Activated T-helper 2 cell treated with anti-CD3 and anti-CD28 coated beads, Interferon-gamma antibody, Interleukin-2, Interleukin-4, amounts not matched to agents 10 μg/mL and 5 μg/mL and 100 μg/mL, durations not matched to agents 14 hours and 24 hours and 36 hours (primary cell): ENCODE measurements around the gene B3GNT3. TPM values are rescaled to one million over a fixed set of nuclear protein-coding genes. Genes with fewer than 3 reads are reported as not detected.
"Not testable (repeated sequence)": the region's sequence is repeated elsewhere in the genome, so short reads cannot be mapped to it uniquely, and the experiment has no call there.

Experiments used
- DNase-seq: peaks from one replicate; pipeline ENCODE4 v3.0.0; 2021; ENCODE audit warnings: low spot score
- H3K27ac Mint-ChIP-seq: one replicate; pipeline ENCODE4 v1.8.0; 2021; ENCODE audit warnings: mixed read lengths
- H3K27me3 Mint-ChIP-seq: one replicate; pipeline ENCODE4 v1.8.0; 2021; ENCODE audit warnings: low read depth, mixed read lengths
- H3K36me3 Mint-ChIP-seq: one replicate; pipeline ENCODE4 v1.8.0; 2021; ENCODE audit warnings: low read depth, mixed read lengths
- H3K4me1 Mint-ChIP-seq: one replicate; pipeline ENCODE4 v1.8.0; 2021; ENCODE audit warnings: low read depth, mixed read lengths
- H3K4me3 Mint-ChIP-seq: one replicate; pipeline ENCODE4 v1.8.0; 2021; ENCODE audit warnings: low read depth, mild to moderate bottlenecking, moderate library complexity, mixed read lengths
- H3K9me3 Mint-ChIP-seq: one replicate; pipeline ENCODE4 v1.8.0; 2021; ENCODE audit warnings: mixed read lengths
- intact Hi-C: fragments of 100-400 bp; cut with micrococcal nuclease; formaldehyde crosslinking; loops from one replicate; pipeline ENCODE4 v1.15.1; 2023
- total RNA-seq: library from RNA; stranded (reverse); gene quantifications from 2 replicates; pipeline ENCODE4 v1.2.3, GENCODE V29; 2022

The B3GNT3 gene
- total RNA-seq, 1 donor from 2014 or later: not detected

- no peak for DNase-seq
- Mint-ChIP-seq H3K27ac (no peak overlapping the region), H3K4me1 (peaks cover 15% of the 10 kb centered on the region), H3K36me3 (no peaks in the 10 kb centered on the region), H3K27me3 (peaks cover 16% of the 10 kb centered on the region), H3K9me3 (no peaks in the 10 kb centered on the region), H3K4me3 (no peak overlapping the region)
- intact Hi-C loops: no loop called here
These were observed 538 bp downstream of the B3GNT3 start for GRCh38 chr19:17795495-17795856.

GRCh38 chr19:17796013-17796837 lies 1.3 kb downstream of the B3GNT3 start:
- Mint-ChIP-seq H3K36me3 (no peaks in the 10 kb centered on the region), H3K27ac (no peak overlapping the region), H3K4me3 (no peak overlapping the region), H3K4me1 (peaks cover 13% of the 10 kb centered on the region), H3K9me3 (no peaks in the 10 kb centered on the region), H3K27me3 (peaks cover 16% of the 10 kb centered on the region)
- DNase-seq: no peak
- intact Hi-C loops: no loop called here

GRCh38 chr19:17796838-17797423 lies 2.0 kb downstream of the B3GNT3 start:
- no peak for DNase-seq
- H3K4me1 Mint-ChIP-seq: peaks cover 7% of the 10 kb centered on the region
- H3K27me3 Mint-ChIP-seq: peaks cover 16% of the 10 kb centered on the region
- no peak overlapping the region for H3K27ac Mint-ChIP-seq
- no peak overlapping the region for H3K4me3 Mint-ChIP-seq
- H3K9me3 Mint-ChIP-seq: no peaks in the 10 kb centered on the region
- H3K36me3 Mint-ChIP-seq: no peaks in the 10 kb centered on the region
- intact Hi-C loops: no loop called here

DNA sequence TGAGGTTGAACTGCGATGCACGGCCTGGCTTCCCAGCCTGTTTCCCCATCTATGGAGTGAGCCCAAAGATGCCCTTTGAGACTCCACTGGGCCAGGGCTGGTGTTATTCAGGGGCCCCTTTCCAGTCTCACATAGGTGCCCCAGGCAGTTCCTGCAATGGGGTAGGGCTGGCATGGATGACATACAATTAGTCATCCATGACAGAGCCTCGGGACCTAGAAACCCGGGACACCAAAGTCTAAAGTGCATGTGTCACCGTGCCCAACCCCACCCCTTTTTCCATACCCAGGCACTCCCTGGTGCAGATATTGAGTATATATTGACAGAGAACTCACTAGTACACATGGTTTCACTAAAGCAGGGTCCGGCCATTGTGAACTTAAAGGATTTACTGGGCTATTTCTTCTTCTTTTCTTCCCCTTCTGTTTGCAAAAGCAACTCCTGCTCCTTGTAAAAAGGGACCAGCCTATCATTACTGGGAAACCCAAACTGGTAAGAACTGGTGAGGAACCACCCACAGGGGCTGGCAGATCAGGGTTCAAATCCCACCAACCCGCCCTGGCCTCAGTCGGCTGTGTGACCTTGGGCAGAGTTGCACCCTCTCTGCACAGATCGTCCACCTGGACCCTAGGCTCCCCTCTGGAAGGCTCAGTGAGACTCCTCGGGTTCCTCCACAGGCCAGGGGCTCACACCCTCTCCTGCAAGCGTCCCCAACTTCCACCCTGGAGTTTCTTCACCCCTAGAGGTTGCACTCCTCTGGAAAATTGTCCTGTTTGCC lies 2.7 kb downstream of the B3GNT3 start:
- no peak for DNase-seq
- Mint-ChIP-seq H3K36me3 (no peaks in the 10 kb centered on the region), H3K27me3 (peaks cover 16% of the 10 kb centered on the region), H3K4me1 (peaks cover 11% of the 10 kb centered on the region), H3K4me3 (no peak overlapping the region), H3K27ac (no peak overlapping the region), H3K9me3 (no peaks in the 10 kb centered on the region)
- intact Hi-C loops: no loop called here

- H3K36me3 Mint-ChIP-seq, intact Hi-C loops, H3K4me3 Mint-ChIP-seq, H3K27ac Mint-ChIP-seq, H3K9me3 Mint-ChIP-seq, DNase-seq: not testable (repeated sequence)
- Mint-ChIP-seq H3K27me3 (peaks cover 19% of the 10 kb centered on the region), H3K4me1 (peaks cover 17% of the 10 kb centered on the region)
These were observed 3.7 kb downstream of the B3GNT3 start for GRCh38 chr19:17798599-17798998.

- H3K27me3 Mint-ChIP-seq: peaks cover 3% of the 10 kb centered on the region
- H3K27ac Mint-ChIP-seq: no peak overlapping the region
- intact Hi-C loops: no loop called here
- no peak for DNase-seq
- no peaks in the 10 kb centered on the region for H3K9me3 Mint-ChIP-seq
- H3K36me3 Mint-ChIP-seq: no peaks in the 10 kb centered on the region
- peaks cover 15% of the 10 kb centered on the region for H3K4me1 Mint-ChIP-seq
- H3K4me3 Mint-ChIP-seq: no peak overlapping the region
These were observed 7.4 kb downstream of the B3GNT3 start for GRCh38 chr19:17802137-17802858.

DNA sequence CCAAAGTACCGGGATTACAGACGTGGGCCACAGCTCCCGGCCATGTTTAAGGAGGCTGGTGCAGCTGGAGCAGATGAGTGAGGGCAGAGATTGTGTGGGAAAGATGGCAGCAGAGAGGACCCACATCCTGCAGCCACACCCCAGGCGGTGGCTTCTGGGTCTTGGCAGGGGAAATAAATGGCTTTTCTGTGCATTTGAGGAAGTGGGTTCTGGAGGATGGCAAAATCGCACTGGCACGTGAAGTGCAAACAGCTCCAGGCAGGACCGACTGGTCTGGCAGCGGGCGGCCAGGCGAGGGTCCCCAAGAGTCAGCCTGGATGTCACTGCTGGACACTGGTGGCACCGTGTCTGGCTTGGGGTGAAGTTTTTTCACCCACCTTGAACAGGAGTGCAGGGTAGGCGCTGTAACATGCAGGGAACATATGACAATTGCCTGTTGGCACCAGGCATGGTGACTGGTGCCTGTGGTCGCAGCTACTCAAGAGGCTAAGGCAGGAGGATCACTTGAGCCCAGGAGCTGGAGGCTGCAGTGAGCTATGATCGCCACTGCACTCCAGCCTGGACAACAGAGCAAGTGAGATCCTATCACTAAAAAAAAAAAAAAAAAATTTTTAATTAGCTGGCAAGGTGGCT lies 8.4 kb downstream of the B3GNT3 start:
- Mint-ChIP-seq H3K4me3 (no peak overlapping the region), H3K27ac (peak overlapping the region; percentile 22)
- DNase-seq: peak; percentile 13

GRCh38 chr19:17805427-17805826 lies 10.5 kb downstream of the B3GNT3 start:
- intact Hi-C loops: no loop called here
- H3K4me3 Mint-ChIP-seq: no peak overlapping the region
- no peaks in the 10 kb centered on the region for H3K9me3 Mint-ChIP-seq
- H3K27me3 Mint-ChIP-seq: peaks cover 8% of the 10 kb centered on the region
- H3K36me3 Mint-ChIP-seq: no peaks in the 10 kb centered on the region
- no peak for DNase-seq
- H3K4me1 Mint-ChIP-seq: peaks cover 11% of the 10 kb centered on the region
- no peak overlapping the region for H3K27ac Mint-ChIP-seq

More for the DNA sequence above, 8.4 kb downstream of the B3GNT3 start:
- Mint-ChIP-seq H3K9me3 (no peaks in the 10 kb centered on the region), H3K27me3 (peaks cover 6% of the 10 kb centered on the region), H3K4me1 (peaks cover 11% of the 10 kb centered on the region), H3K36me3 (no peaks in the 10 kb centered on the region)
- intact Hi-C loops: no loop called here

GRCh38 chr19:17806945-17807344 lies 12.0 kb downstream of the B3GNT3 start:
- H3K27ac Mint-ChIP-seq: no peak overlapping the region
- intact Hi-C loops: no loop called here
- peaks cover 8% of the 10 kb centered on the region for H3K27me3 Mint-ChIP-seq
- H3K36me3 Mint-ChIP-seq: no peaks in the 10 kb centered on the region
- H3K4me1 Mint-ChIP-seq: peaks cover 11% of the 10 kb centered on the region
- H3K9me3 Mint-ChIP-seq: no peaks in the 10 kb centered on the region
- no peak overlapping the region for H3K4me3 Mint-ChIP-seq
- DNase-seq: no peak

DNA sequence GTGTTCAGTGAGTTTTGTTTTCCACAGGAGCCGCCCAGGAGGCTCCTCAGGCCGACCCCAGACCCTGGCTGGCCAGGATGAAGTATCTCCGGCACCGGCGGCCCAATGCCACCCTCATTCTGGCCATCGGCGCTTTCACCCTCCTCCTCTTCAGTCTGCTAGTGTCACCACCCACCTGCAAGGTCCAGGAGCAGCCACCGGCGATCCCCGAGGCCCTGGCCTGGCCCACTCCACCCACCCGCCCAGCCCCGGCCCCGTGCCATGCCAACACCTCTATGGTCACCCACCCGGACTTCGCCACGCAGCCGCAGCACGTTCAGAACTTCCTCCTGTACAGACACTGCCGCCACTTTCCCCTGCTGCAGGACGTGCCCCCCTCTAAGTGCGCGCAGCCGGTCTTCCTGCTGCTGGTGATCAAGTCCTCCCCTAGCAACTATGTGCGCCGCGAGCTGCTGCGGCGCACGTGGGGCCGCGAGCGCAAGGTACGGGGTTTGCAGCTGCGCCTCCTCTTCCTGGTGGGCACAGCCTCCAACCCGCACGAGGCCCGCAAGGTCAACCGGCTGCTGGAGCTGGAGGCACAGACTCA lies 12.9 kb downstream of the B3GNT3 start:
- peaks cover 7% of the 10 kb centered on the region for H3K4me1 Mint-ChIP-seq
- intact Hi-C loops: no loop called here
- no peak overlapping the region for H3K4me3 Mint-ChIP-seq
- no peaks in the 10 kb centered on the region for H3K36me3 Mint-ChIP-seq
- no peak overlapping the region for H3K27ac Mint-ChIP-seq
- H3K9me3 Mint-ChIP-seq: no peaks in the 10 kb centered on the region
- DNase-seq: no peak
- H3K27me3 Mint-ChIP-seq: peaks cover 8% of the 10 kb centered on the region

- no peak overlapping the region for H3K4me3 Mint-ChIP-seq
- DNase-seq: no peak
- H3K36me3 Mint-ChIP-seq: no peaks in the 10 kb centered on the region
- intact Hi-C loops: loop anchor here (5.0 kb wide), 1 partner anchor 46 kb away; the partner anchor contains the start of gene RPL18A
- H3K27ac Mint-ChIP-seq: no peak overlapping the region
- H3K4me1 Mint-ChIP-seq: peaks cover 2% of the 10 kb centered on the region
- no peaks in the 10 kb centered on the region for H3K9me3 Mint-ChIP-seq
- peaks cover 4% of the 10 kb centered on the region for H3K27me3 Mint-ChIP-seq
These were observed 16.2 kb downstream of the B3GNT3 start for GRCh38 chr19:17811103-17811502.

DNA sequence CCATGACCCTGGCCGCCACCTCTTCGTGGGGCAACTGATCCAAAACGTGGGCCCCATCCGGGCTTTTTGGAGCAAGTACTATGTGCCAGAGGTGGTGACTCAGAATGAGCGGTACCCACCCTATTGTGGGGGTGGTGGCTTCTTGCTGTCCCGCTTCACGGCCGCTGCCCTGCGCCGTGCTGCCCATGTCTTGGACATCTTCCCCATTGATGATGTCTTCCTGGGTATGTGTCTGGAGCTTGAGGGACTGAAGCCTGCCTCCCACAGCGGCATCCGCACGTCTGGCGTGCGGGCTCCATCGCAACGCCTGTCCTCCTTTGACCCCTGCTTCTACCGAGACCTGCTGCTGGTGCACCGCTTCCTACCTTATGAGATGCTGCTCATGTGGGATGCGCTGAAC lies 16.7 kb downstream of the B3GNT3 start:
- Mint-ChIP-seq H3K27me3 (peaks cover 4% of the 10 kb centered on the region), H3K4me3 (no peak overlapping the region), H3K36me3 (no peaks in the 10 kb centered on the region), H3K4me1 (peaks cover 2% of the 10 kb centered on the region), H3K27ac (no peak overlapping the region), H3K9me3 (no peaks in the 10 kb centered on the region)
- no peak for DNase-seq
- intact Hi-C loops: loop anchor here (5.0 kb wide), 1 partner anchor 46 kb away; the partner anchor contains the start of gene RPL18A
